SIG-M5 treated with dmso at 0.1 percent for 504 hours (cell line): Measurements from ENCODE around the gene TESK2.
A peak's percentile ranks its signal among the peaks of the same experiment; 100 is the strongest.

Experiments
- DNase-seq: peaks from one replicate; lab custom pipeline; 2025; ENCODE audit not compliant: unreplicated experiment; lab: John Stamatoyannopoulos, UW

TESK2 gene

DNA sequence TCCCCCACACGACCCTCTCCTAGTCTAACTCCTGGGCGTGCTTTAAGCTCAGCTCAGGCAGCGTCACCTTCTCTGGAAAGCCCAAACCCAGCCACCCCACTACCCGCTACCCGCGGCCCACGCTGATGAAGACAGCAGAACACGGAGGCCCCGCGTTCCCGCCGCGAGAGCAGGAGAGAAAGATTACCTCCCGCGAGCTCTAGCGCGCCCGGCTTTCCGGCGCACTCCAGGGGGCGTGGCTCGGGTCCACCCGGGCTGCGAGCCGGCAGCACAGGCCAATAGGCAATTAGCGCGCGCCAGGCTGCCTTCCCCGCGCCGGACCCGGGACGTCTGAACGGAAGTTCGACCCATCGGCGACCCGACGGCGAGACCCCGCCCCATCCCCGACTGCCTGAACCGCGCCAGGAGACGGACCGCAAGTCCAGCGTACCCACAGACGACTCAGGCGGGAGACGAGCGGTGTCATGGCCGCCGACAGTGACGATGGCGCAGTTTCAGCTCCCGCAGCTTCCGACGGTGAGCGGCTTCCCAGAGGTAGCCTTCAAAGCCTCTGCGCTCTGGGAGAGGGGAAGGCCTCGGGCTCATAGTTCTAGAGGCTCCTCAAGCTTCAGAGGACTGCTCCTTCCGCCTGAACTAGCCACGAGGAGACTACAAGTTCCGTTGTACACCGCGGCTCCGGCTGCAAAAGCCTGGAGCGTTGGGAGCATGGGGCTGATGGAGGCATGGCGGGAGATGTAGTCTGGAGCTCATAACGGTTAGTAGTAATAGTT lies 151.0 kb downstream of the TESK2 start, which contains the start of the genes MUTYH and TOE1:
Gene MUTYH (minus strand): TSS at position 652 of the 770 bp plus-strand sequence. CDS start 5,935 bp downstream, outside the sequence.
Gene TOE1 (plus strand): TSS at position 382 of the 770 bp plus-strand sequence. CDS start 83 bp downstream, at position 465.
- DNase-seq = peak; percentile 89

DNA sequence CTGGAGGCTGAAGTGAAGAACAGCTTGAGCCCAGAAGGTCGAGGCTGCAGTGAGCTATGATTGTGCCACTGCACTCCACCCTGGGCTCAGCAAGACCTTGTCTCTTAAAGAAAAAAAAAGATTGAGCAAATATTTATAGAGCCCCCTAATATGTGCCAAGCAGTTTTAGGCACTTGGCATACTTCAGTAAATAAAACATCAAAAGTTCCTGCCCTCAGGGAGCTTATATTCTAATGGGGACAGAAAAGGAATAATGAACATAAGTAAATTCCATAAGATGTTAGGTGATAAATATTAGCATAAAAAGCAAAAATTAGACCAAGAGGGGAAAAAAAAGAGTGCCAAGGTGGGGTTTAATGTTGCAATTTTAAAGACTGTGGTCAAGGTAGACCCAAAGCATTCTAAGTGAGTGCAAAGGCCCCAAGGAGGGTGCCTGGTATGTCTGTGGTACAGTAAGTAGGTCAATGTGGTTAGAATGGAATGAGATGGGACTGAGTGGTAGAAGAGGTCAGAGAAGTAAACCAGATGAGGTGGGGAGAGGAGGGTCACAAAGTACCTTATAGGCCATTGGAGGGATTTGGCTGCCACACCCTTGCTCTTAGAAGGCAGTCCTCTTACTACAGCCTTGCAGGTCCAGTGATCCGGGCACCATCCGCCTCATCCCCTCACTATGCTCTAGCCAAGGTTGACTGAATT lies 153.2 kb downstream of the TESK2 start:
- DNase-seq = no peak

DNA sequence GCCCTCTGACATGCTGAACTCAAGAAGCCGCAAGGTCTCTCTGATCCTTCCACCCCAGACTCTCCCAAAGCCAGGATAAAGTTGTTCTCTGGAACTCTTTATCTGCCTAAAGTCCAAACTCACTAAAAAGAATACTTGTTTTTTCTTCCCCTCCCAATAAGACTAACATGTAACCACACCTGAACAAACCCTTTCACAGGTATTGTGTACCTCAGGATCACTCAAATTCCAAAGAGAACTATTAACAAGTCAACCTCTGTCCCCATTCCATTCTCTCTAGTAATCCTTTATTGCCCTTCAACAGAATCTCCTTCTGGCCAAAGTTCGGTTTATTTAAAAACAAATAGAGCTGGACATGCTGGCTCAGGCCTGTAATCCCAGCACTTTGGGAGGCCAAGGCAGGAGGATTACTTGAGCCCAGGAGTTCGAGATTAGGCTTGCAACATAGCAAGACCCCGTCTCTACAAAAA lies 155.1 kb downstream of the TESK2 start:
- no peak for DNase-seq

- no peak for DNase-seq
Observed at GRCh38 chr1:45334308-45335245, 156.4 kb downstream of the TESK2 start.

DNA sequence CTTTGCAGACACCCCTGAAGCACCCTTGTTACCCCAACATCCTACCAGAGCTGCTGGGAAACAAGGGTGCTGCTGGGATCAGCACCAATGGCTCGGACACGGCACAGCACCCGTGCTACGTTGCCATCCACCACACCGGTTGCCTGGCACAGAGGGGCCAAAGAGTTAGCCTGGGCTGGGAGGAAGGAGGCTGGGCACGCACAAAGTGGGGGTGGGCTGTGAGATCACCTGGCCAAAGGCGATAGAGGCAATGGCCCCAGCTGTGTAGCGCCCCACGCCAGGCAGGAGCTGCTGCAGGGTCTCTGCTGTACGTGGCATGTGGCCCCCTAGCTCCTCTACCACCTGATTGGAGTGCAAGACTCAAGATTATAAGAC lies 158.6 kb downstream of the TESK2 start:
- no peak for DNase-seq

DNA sequence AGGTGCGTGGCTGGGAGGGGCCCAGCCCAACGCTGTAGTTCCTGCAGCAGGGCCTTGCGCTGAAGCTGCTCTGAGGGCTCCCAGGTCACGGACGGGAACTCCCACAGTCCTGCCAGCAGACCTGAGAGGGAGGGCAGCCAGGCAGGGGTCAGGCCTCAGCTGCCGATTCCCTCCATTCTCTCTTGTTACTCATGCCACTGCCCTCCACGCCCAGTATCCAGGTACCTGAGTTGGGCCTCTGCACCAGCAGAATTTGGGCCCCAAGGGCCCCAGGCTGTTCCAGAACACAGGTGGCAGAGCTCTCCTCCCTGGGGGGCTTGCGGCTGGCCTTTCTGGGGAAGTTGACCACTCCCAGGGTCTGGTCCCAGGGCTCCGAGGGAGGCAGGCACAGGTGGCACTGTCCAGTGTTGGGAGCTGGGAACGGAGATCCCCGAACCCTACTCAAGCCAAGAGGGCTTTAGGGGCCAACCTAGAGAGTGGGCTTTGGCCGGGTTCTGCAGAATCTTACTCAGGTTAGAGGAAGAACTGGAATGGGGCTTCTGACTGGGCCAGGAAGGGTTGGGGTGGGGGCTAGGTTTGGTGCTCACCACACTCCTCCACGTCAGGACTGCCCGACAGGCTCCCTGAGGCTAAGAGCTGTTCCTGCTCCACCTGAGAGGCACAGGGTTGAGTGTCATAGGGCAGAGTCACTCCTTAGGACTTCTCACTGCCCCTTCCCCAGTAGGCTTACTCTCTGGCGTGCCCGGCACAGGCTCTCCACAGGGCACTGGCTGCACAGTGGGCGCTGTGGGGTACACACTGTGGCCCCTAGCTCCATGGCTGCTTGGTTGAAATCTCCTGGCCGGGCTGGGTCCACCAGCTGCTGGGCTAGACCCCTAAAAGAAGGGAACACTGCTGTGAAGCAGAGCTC lies 159.3 kb downstream of the TESK2 start:
- no peak for DNase-seq

GRCh38 chr1:45329445-45329844 lies 161.5 kb downstream of the TESK2 start:
- no peak for DNase-seq

- no peak for DNase-seq
Observed at GRCh38 chr1:45328680-45329079, 162.3 kb downstream of the TESK2 start.

- peak; percentile 13 for DNase-seq
Observed at GRCh38 chr1:45327644-45328515, 163.1 kb downstream of the TESK2 start.

- peak; percentile 63 for DNase-seq
Observed at GRCh38 chr1:45326627-45327623, 164.0 kb downstream of the TESK2 start, which contains the start of gene HPDL. Gene HPDL, plus strand, starts transcription at chr1:45326895. Its CDS starts 254 bp downstream, at chr1:45327149.

DNA sequence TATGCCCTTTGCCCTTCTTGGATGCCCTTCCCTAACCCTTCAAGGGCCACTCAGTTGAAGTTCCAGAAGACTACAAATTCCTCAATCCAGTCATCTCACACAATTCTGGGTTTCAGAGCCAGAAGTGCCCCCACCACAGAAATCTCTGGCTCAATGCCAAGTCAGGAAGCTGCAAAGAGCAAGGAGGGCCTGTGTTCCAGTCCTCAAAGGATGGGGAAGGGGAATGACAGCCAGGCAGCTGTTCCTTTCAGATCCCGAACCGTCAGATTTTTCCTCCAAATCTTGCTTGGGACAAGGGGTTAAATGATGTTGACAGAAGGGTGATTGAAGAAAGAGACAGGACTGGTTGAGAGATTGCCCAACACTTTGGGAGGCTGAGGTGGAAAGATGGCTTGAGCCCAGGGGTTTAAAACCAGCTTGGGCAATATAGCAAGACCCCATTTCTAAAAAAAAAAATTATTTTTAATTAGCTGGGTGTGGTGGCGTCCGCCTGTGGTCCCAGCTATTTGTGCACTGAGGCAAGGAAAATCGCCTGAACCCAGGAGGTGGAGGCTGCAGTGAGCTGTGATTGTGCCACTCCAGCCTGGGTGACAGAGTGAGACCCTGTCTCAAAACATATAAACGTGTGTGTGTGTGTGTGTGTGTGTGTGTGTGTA lies 165.0 kb downstream of the TESK2 start:
- DNase-seq = no peak

GRCh38 chr1:45322486-45323040 lies 168.4 kb downstream of the TESK2 start:
- no peak for DNase-seq

DNA sequence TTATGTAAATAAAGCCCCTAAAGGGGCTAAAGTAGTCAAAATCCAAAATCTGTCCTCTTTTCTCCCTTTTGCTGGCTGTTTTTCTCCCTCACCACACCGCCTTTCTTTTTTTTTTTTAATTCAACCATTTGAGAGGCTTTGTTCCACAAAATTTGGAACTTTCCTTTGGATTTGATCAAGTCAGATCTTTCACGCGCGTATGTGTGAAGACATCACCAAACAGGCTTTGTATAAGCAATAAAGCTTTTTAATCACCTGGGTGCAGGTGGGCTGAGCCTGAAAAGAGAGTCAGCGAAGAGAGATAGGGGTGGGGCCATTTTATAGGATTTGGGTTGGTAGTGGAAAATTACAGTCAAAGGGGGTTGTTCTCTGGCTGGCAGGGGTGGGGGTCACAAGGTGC lies 169.5 kb downstream of the TESK2 start:
- no peak for DNase-seq

DNA sequence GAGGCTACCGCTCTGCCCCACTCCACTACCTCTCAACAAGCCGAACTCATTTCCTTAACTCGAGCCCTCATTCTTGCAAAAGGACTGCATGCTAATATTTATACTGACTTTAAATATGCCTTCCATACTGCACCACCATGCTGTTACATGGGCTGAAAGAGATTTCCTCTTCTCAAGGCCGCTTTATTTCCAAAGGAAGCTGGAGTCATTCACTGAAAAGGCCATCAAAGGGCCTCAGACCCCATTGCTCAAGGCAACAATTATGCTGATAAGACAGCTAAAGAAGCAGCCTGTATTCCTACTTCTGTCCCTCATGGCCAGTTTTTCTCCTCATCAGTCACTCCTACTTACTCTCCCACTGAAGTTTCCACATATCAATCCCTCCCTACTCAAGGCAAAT lies 171.2 kb downstream of the TESK2 start:
- DNase-seq = no peak

DNA sequence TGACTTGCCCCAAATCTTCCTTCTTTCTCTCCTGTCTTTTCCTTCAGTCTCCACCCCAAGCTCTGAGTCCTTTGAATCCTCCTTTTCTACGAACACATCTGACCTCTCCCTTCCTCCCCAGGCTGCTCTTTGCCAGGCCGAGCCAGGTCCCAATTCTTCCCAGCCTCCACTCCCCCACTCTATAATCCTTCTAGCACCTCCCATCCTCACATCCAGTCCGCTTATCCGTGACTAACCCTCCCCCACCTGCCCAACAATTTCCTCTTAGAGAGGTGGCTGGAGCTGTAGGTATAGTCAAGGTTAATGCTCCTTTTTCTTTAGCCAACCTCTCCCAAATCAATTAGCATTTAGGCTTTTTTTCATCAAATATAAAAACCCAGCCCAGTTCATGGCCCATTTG lies 173.8 kb downstream of the TESK2 start:
- no peak for DNase-seq

DNA sequence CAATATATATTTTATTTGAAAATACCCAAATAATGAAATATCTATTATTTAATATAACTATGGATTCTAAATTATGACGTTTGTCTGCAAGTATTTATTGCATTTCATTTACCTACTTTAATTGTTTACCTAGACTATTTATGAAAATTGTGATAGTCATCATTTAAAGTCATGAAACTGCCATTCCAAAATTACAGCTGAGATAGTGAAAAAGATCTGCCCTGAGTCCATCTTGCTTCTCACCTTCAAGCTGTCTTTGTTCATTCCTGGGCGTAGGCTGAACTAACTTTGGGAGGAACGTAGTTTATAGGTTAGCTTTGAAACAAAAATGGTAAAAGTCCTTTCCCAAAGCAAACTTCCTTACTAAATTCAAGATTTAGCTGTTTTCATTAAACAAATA lies 176.7 kb downstream of the TESK2 start:
- no peak for DNase-seq

DNA sequence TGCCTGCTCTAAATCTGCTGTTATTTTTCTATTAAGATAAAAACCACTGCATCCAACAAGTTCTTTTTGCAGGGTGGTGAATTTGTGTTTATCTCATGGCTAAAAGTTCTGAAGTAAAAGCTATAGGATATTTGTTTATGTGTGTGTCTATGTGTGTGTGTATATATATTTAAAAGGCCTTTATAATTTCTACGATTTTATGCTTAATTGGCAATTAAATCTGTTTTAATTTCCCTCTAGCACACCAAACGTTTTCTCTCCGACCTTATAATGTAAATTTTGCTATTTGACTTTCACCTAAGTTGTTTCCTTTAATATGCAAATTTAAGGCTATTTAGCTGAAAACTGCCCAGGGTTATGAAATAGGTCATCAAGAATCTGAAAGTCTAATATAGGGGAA lies 184.1 kb downstream of the TESK2 start:
- DNase-seq = no peak
